Islet precursor cell (in vitro differentiated cells): ENCODE measurements around the gene GPR183.

Source experiments
- DNase-seq: peaks from one replicate; pipeline ENCODE4 v3.0.0-alpha.2; 2018

GPR183 gene

GRCh38 chr13:99311137-99311536 lies 3.9 kb upstream of the GPR183 start:
- no peak for DNase-seq

- no peak for DNase-seq
These were observed 3.3 kb upstream of the GPR183 start for GRCh38 chr13:99310382-99311031.

GRCh38 chr13:99308471-99309087 lies 1.4 kb upstream of the GPR183 start:
- DNase-seq = no peak

- peak; percentile 91 for DNase-seq
These were observed 595 bp upstream of the GPR183 start for GRCh38 chr13:99307648-99308339.

DNA sequence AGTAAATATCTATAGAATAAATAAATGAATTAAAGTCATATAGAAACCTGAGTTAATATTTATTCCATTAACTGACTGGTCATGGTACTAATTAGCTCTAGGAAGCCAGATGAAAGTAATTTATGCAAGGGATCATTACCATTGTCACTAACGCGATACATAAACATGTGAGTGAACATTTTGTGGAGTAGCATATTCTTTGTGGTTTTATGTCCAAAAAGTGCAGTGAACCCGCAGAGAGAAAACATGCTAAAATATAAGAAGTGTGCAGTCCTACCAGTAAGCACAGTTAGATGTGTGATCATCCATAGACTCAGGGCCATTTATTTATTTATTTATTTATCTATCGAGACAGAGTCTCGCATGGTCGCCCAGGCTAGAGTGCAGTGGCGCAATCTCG lies 1.6 kb downstream of the GPR183 start:
- no peak for DNase-seq

DNA sequence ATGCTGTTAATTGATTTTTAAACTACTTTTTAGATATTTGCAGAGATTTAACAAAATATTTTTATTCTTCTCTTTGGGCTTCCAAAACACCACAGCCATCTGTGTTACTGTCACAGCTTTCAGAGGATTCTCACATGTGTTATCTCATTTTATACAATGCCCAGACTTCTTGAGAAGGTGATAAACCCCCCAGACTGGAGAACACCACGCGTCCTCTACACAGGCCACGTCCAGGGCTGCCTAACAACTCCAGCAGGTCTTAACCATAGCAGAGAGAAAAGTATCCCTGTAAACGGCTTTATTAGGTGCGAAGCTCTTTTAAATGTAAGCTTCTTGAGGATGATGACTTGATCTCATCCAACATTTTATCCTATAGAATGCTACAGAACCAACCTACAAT lies 2.0 kb downstream of the GPR183 start:
- DNase-seq = no peak

DNA sequence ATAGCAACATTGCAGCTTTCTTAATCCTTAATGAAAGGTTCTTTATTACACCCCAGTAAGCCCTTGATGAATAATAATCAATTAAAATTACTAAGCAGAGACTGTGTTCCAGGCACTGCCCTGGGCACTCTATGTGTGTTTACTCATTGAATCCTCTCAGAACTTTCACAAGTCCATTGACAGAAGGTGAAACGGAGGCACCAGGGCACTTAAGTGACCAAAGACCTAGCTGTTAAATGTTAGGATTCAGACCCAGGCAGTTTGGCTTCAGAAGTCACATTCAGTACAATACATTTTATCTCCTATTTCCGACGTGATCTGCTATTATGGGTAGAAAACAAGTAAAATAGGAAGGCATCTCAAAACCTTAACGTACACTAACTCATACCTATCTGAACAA lies 2.7 kb downstream of the GPR183 start:
- no peak for DNase-seq

- DNase-seq = peak; percentile 67
These were observed 3.2 kb downstream of the GPR183 start for GRCh38 chr13:99303863-99304521.

- no peak for DNase-seq
These were observed 4.3 kb downstream of the GPR183 start for GRCh38 chr13:99302637-99303505.

- DNase-seq = no peak
These were observed 5.1 kb downstream of the GPR183 start for GRCh38 chr13:99301913-99302636.

DNA sequence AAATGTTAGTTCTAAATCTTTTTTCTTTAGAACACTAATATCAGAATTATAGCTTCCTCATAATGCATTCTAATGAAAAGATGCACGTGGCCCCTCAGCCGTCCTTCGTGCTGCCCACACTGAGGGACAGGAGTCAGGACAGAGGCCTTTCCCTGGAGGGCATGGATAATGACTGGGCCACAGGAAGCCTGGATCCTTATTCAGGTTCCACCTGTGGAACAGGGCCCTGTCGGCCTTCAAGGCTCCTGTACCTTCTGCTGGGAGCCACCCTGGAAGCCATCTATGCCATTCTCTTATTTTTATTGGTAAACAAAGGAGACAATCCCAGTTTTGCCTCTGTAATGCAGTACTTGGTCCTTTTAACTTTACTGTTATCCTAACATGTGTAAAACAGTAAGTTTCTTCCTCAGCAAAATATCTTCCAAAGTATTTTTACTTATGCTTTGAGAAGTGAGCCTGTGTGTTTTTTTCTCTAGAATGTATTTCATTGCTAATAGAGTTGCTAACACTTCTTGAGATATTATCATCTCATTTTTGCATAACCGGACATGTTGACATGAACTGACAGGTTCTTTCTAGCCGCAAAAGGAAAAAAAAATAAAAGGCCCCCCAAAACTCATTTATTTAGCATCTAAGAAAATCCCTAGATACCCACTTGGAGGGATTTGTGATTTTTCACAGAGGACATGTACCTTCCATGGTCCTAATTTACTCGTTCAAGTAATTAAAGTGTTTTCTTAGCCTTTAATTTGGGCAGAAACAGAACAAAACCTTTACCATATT lies 6.0 kb downstream of the GPR183 start:
- no peak for DNase-seq

DNA sequence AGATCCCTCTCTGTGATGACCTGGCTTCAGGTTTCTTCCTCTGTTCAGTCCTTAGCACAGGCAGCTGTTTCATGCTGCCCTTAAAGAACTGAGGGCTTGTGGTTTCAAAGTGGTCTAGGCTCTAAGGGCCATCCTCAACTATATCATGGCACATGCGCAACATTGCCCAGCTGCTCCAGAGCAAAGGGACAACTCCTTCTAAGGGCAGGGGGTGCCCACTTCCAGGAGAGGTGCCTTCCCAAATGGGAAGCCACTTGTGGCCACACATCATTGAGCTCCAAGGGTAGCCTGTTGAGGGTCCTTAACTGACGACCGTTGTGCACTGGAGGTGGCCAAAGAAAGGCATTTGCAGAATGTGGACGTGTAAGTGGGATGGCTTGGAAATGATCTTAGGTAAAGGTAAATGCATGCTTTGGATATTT lies 7.3 kb downstream of the GPR183 start:
- peak; percentile 74 for DNase-seq

DNA sequence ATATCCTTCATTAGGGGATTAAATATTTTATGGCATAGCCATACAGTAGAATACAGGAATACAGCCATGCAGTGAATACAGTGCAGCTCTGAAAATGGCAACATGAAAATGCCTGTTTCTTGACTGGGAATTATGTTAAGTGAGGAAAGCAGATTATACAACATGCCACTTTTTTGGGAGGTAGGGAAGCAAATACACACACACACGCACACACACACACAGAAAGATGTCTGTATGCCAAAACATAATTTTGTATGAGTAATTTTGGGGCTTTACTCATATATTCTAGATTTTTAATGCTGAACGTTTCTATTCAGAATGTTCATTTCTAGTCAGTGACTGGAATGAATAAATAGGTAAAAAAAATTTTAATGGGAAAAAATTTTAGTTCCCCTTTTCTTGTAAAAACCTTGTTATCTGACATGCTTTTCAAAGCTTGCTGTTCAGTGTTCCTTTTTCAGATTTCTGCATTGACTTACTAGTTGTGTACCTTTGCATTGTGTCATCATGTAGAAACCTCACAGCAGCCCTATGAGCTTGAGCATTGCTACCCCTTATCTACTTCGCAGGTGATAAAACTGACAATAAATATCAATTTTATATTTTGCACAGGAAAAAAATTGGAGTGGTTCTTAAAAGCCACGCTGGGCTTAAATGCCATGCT lies 7.8 kb downstream of the GPR183 start:
- DNase-seq = no peak

DNA sequence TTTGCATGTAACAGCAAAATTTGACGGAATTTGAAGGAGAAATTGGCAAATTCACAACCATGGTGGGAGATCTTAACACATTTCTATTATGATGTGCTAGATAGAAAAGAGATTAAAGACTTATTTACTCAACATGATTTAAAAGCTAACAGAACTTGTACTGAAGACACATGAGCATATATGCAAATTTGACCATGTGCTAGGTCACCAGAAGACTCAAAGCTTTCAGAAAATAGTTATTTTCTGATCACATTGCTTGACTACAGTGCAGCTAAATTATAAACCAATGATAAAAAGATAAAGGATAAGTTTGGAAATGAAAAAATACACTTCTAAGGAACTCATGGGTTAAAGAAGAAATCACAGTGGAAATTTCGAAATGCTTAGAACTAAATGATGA lies 9.1 kb downstream of the GPR183 start:
- DNase-seq = no peak

DNA sequence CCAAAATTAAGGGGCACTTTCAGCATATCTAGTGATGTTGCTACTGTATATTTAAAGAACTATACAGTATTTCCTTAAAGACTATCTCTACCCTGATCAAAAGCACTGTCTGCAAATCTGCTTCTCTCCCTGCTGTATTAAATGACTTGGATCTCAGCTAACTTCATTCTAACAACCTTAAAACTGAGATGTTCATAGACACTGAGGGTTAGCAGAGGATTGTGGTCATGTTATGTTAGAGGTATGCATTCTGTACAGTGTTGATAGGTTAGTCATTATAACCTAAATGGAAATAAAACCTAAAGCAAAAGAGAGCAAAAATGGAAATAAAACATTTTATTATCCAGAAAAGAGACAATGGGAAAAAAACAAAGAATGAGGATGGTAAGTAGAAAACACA lies 9.9 kb downstream of the GPR183 start:
- DNase-seq = no peak

- DNase-seq = no peak
These were observed 10.8 kb downstream of the GPR183 start for GRCh38 chr13:99296398-99296797.

DNA sequence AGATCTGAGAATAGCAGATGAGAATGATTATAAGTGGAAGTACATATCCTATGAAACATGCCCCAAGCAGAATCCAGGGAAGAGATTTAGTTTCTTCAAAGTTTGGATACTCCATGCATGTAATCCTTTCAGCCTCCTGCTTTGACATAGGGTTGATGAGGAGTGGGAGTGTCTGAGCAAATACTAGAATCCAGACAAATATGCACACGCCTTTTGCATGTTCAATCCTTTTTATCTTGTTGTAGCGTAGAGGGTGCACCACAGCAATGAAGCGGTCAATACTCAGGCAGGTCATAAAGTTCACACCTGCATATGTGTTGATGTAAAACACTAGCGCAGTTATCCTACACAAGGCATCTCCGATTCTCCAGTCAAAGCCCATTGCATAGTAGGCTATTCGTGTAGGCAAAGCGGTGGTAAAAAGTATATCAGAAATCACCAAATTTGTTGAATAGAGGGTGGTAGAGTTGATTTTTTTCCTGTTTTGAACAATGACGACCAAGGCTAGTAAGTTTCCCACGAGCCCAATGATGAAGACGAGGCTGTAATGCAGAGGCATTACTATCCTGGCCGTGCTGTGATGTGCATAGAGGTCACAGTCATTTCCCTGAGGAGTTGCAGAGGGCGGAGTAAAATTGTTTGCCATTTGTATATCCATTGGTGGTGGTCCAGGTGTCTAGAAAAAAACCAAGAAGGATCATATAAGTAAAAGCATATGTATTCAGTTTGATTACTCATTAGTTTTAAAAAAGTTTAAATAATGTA lies 11.5 kb downstream of the GPR183 start:
- no peak for DNase-seq

- DNase-seq = no peak
These were observed 12.2 kb downstream of the GPR183 start for GRCh38 chr13:99294958-99295357.

GRCh38 chr13:99294198-99294597 lies 13.0 kb downstream of the GPR183 start:
- no peak for DNase-seq

- no peak for DNase-seq
These were observed 14.0 kb downstream of the GPR183 start for GRCh38 chr13:99293178-99293577.
